ENCODE measurements around the gene GAA. TPM values are rescaled to one million over a fixed set of nuclear protein-coding genes. Genes with fewer than 3 reads are reported as not detected.

GAA gene
- total RNA-seq, 1 donor from 2014 or later, result 91.6 TPM

DNA sequence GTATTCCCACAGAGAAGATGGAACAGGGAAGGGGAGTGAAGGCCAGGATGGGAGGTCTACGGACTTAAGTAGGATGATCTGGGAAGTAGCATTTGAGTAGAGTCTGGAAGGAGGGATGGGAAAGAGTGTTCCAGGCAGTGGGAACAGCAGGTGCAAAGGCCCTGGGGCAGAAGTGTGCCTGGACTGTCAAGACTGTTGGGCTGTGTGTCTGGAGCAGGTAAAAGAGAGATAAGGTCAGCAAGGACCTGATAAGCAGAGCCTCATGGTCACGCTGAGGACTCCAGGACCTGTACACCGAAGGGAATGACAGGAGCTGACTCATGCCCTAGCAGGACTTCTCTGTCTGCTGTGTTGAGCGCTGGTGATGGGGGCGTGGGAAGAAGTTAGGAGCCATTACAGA, 67.7 kb downstream of the GAA start:
- no peak overlapping the region for H3K4me3 ChIP-seq
- DNase-seq (ENCODE audit: low spot score in 2 of 2), result no peak
- TF ChIP-seq, protein P1, sequence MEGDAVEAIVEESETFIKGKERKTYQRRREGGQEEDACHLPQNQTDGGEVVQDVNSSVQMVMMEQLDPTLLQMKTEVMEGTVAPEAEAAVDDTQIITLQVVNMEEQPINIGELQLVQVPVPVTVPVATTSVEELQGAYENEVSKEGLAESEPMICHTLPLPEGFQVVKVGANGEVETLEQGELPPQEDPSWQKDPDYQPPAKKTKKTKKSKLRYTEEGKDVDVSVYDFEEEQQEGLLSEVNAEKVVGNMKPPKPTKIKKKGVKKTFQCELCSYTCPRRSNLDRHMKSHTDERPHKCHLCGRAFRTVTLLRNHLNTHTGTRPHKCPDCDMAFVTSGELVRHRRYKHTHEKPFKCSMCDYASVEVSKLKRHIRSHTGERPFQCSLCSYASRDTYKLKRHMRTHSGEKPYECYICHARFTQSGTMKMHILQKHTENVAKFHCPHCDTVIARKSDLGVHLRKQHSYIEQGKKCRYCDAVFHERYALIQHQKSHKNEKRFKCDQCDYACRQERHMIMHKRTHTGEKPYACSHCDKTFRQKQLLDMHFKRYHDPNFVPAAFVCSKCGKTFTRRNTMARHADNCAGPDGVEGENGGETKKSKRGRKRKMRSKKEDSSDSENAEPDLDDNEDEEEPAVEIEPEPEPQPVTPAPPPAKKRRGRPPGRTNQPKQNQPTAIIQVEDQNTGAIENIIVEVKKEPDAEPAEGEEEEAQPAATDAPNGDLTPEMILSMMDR (IDR thresholded peaks at IDR 0.05), result no peak
- intact Hi-C loops (cut with DNase I), result no loop called here
- no peaks in the 10 kb centered on the region for H3K4me1 ChIP-seq
- no peak overlapping the region for H3K27ac ChIP-seq
- no peaks in the 10 kb centered on the region for H3K36me3 ChIP-seq
- no peaks in the 10 kb centered on the region for H3K9me3 ChIP-seq
- no peaks in the 10 kb centered on the region for H3K27me3 ChIP-seq

Other genes with a start within 250 kb of the GAA start
- gene TBC1D16, start 65.7 kb upstream of the GAA start, total RNA-seq, result 55.6 TPM
- 5.4 TPM for gene CCDC40, start 64.9 kb upstream of the GAA start, total RNA-seq
- 78.9 TPM for gene EIF4A3, start 45.5 kb downstream of the GAA start, total RNA-seq
- gene CARD14, start 68.4 kb downstream of the GAA start, total RNA-seq, result 1.1 TPM
- gene SGSH, start 118.8 kb downstream of the GAA start, total RNA-seq, result 50.9 TPM
- 25.8 TPM for gene SLC26A11, start 118.8 kb downstream of the GAA start, total RNA-seq
- gene RNF213, start 159.3 kb downstream of the GAA start, total RNA-seq, result 155 TPM